ENCODE results near the gene SMARCAL1.

SMARCAL1 gene

GRCh38 chr2:216526939-216527338, 114.7 kb downstream of the SMARCAL1 start:
- DNase-seq (ENCODE audit: low read depth in 2 of 3, low spot score in 1 of 3) = no peak

- DNase-seq (ENCODE audit: low read depth in 2 of 3, low spot score in 1 of 3) = no peak
These were observed 115.3 kb downstream of the SMARCAL1 start for GRCh38 chr2:216527600-216527999.

GRCh38 chr2:216532562-216532961, 120.3 kb downstream of the SMARCAL1 start:
- no peak for DNase-seq (ENCODE audit: low read depth in 2 of 3, low spot score in 1 of 3)
